Astrocyte (in vitro differentiated cells and primary cell): Measurements from ENCODE around the gene DIP2A.

Source experiments
- EZH2 ChIP-seq: IDR thresholded peaks from 2 replicates; pipeline ENCODE4 v1.6.1; 2012; ENCODE audit warnings: mild to moderate bottlenecking, low read length, inconsistent platforms; ENCODE audit not compliant: insufficient read depth
- TF ChIP-seq, protein P1 (sequence below): IDR thresholded peaks from 2 replicates; pipeline ENCODE4 v1.5.1; 2011; ENCODE audit warnings: low read depth, mild to moderate bottlenecking, inconsistent platforms, low read length, moderate library complexity; ENCODE audit not compliant: insufficient read depth

DNA sequence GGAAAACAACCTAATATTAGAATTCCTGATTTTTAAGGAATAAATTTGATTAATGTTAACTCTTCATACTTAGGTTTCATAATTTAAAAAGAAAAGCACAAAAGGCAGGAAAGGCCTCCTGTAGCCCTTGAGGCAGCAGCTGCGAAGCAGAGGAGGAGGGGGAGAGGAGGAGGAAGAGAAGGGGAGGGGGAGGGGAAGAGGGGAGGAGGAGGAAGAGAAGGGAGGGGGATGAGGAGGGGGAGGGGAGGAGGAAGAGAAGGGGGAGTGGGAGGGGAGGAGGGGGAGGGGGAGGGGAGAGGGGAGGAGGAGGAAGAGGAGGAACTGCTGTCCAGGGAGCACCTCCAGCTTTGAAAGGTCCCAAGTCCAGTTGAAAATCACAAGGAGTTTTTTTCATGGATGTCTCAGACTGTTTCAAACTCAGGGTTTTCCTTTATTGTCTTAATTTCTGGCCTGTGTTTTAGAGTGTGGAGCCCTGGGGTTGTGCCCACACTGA is 35.1 kb upstream of the DIP2A start:
- TF ChIP-seq, protein P1, sequence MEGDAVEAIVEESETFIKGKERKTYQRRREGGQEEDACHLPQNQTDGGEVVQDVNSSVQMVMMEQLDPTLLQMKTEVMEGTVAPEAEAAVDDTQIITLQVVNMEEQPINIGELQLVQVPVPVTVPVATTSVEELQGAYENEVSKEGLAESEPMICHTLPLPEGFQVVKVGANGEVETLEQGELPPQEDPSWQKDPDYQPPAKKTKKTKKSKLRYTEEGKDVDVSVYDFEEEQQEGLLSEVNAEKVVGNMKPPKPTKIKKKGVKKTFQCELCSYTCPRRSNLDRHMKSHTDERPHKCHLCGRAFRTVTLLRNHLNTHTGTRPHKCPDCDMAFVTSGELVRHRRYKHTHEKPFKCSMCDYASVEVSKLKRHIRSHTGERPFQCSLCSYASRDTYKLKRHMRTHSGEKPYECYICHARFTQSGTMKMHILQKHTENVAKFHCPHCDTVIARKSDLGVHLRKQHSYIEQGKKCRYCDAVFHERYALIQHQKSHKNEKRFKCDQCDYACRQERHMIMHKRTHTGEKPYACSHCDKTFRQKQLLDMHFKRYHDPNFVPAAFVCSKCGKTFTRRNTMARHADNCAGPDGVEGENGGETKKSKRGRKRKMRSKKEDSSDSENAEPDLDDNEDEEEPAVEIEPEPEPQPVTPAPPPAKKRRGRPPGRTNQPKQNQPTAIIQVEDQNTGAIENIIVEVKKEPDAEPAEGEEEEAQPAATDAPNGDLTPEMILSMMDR, result no peak
- no peak for TF ChIP-seq EZH2
